Keratinocyte (primary cell): ENCODE measurements around the gene NTHL1. TPM values are rescaled to one million over a fixed set of nuclear protein-coding genes. Genes with fewer than 3 reads are reported as not detected.

Source experiments
- DNase-seq: peaks from one replicate; pipeline ENCODE4 v3.0.0-alpha.2; 2011; ENCODE audit warnings: low read depth, missing footprints, low spot score
- FAIRE-seq: peaks from 2 replicates; lab custom pipeline; 2011; peaks lifted over from hg19 to GRCh38; lab: Jason Lieb, UNC
- H2AFZ ChIP-seq: 2 replicates; pipeline ENCODE4 v1.6.0; 2012; ENCODE audit warnings: low read length, control low read depth, inconsistent platforms; ENCODE audit not compliant: control insufficient read depth
- H3K27ac ChIP-seq: 2 replicates; pipeline ENCODE4 v1.5.1; 2011; ENCODE audit warnings: low read length; ENCODE audit not compliant: control insufficient read depth, insufficient read depth
- H3K27me3 ChIP-seq: 3 replicates; pipeline ENCODE4 v1.6.0; 2011; ENCODE audit warnings: low read length; ENCODE audit not compliant: control insufficient read depth, insufficient read depth; ENCODE audit errors: extremely low read depth
- H3K36me3 ChIP-seq, 2 experiments: 2 replicates in 1 of 2; 3 replicates in 1 of 2; pipeline ENCODE4 v1.5.1; 2011; ENCODE audit warnings: low read length in 2 of 2, mild to moderate bottlenecking in 1 of 2; ENCODE audit not compliant: control insufficient read depth in 2 of 2, insufficient read depth in 2 of 2; ENCODE audit errors: extremely low read depth in 1 of 2
- H3K4me1 ChIP-seq: 3 replicates; pipeline ENCODE4 v1.5.1; 2011; ENCODE audit warnings: low read length; ENCODE audit not compliant: control insufficient read depth, insufficient read depth; ENCODE audit errors: extremely low read depth
- H3K4me2 ChIP-seq: 3 replicates; pipeline ENCODE4 v1.6.0; 2011; ENCODE audit warnings: low read depth, low read length; ENCODE audit not compliant: control insufficient read depth, insufficient read depth; ENCODE audit errors: extremely low read depth
- H3K4me3 ChIP-seq, 3 experiments: fragments of 200-600 bp in 1 of 3; sonication (generic) in 1 of 3; 2 replicates in 2 of 3; 3 replicates in 1 of 3; pipeline ENCODE4 v1.5.1; 2011 to 2016; ENCODE audit warnings: low read length in 3 of 3, mild to moderate bottlenecking in 3 of 3, control low read depth in 2 of 3, inconsistent platforms in 1 of 3, low read depth in 1 of 3, mixed read lengths in 1 of 3, mixed run types in 1 of 3, moderate library complexity in 1 of 3; ENCODE audit not compliant: control insufficient read depth in 2 of 3, insufficient read depth in 2 of 3; ENCODE audit errors: extremely low read depth in 1 of 3
- H3K79me2 ChIP-seq: 2 replicates; pipeline ENCODE4 v1.6.0; 2012; ENCODE audit warnings: low read length; ENCODE audit not compliant: control insufficient read depth, insufficient read depth
- H3K9ac ChIP-seq: 3 replicates; pipeline ENCODE4 v1.6.0; 2011; ENCODE audit warnings: low read length; ENCODE audit not compliant: control insufficient read depth, insufficient read depth; ENCODE audit errors: extremely low read depth
- H3K9me1 ChIP-seq: 3 replicates; pipeline ENCODE4 v1.6.0; 2011; ENCODE audit warnings: low read length; ENCODE audit not compliant: control insufficient read depth, insufficient read depth; ENCODE audit errors: extremely low read depth
- H3K9me3 ChIP-seq: 2 replicates; pipeline ENCODE4 v1.5.1; 2012; ENCODE audit warnings: low read depth, low read length; ENCODE audit not compliant: control insufficient read depth
- H4K20me1 ChIP-seq: 3 replicates; pipeline ENCODE4 v1.6.0; 2011; ENCODE audit warnings: low read length; ENCODE audit not compliant: control insufficient read depth, insufficient read depth; ENCODE audit errors: extremely low read depth
- CTCF ChIP-seq, 3 experiments: IDR thresholded peaks in 1 of 3; conservative IDR thresholded peaks in 1 of 3; optimal IDR thresholded peaks in 1 of 3; 2 replicates in 2 of 3; 3 replicates in 1 of 3; pipeline versions ENCODE3 to v1.5.1; 2011; ENCODE audit warnings: low read length in 3 of 3, mild to moderate bottlenecking in 3 of 3, moderate library complexity in 2 of 3, control low read depth in 1 of 3, inconsistent platforms in 1 of 3; ENCODE audit not compliant: insufficient read depth in 2 of 3; ENCODE audit errors: extremely low read depth in 1 of 3
- EZH2 ChIP-seq: IDR thresholded peaks from one replicate; pipeline ENCODE4 v1.6.1; 2012; ENCODE audit warnings: inconsistent platforms, mild to moderate bottlenecking, low read length, moderate library complexity
- dilution Hi-C: fragments of 300-500 bp; cut with MboI; formaldehyde crosslinking; loops from one replicate; pipeline ENCODE4 v1.7.0; 2020; ENCODE audit warnings: low sequenced_read_pairs; ENCODE audit not compliant: extremely low pct_ligation_motif_present
- polyA plus RNA-seq, 5 experiments: library from polyadenylated mRNA; depleted of rRNA in 3 of 5; stranded (reverse) in 3 of 5; stranded (forward) in 1 of 5; unstranded in 1 of 5; fragments of >200 nt; gene quantifications; 1 replicate in 1 of 5; 2 replicates in 3 of 5; 3 replicates in 1 of 5; pipeline versions ENCODE4 v1.2.1 to v1.2.3, GENCODE V29; 2011 to 2012; ENCODE audit warnings: missing spikeins in 2 of 5, low read depth in 1 of 5, low replicate concordance in 1 of 5

Gene NTHL1
- polyA plus RNA-seq, 1 donor (not counting 4 experiments of a cell fraction or from before 2014, with no cell fraction given): 8.5 TPM

DNA sequence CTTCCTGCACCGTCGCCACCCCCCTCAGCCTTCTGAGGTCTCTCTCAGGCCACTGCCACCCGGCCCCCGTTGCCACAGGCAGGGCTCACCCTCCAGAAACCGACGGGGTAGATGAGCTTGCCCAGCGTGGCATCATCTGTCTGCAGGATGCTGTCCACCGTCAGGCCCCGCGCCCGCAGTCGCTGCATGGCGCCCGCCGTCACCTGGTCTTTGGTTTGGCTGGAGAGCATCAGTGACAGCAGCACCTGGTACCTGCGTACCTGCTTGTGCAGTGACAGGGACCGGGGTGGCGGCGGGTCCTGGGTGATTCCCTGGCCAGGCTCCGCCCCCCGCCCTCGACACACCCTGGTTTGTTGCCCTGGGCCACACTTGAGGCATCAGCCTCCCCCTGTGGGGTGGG lies 3.1 kb downstream of the NTHL1 start:
- H3K4me2 ChIP-seq: no peak overlapping the region
- H3K4me1 ChIP-seq: peaks cover 12% of the 10 kb centered on the region
- dilution Hi-C loops: no loop called here
- H3K79me2 ChIP-seq: peaks cover 12% of the 10 kb centered on the region
- H3K9ac ChIP-seq: no peak overlapping the region
- H3K9me3 ChIP-seq: no peaks in the 10 kb centered on the region
- H3K36me3 ChIP-seq: no peaks in the 10 kb centered on the region
- H3K27ac ChIP-seq: no peak overlapping the region
- TF ChIP-seq CTCF (optimal IDR thresholded peaks at IDR 0.05 in 1 of 3, IDR thresholded peaks at IDR 0.05 in 1 of 3, conservative IDR thresholded peaks at IDR 0.05 in 1 of 3; ENCODE audit: extremely low read depth in 1 of 3, insufficient read depth in 2 of 3, low read length in 3 of 3): no peak
- TF ChIP-seq EZH2: no peak
- no peak for DNase-seq
- FAIRE-seq: no peak
- no peaks in the 10 kb centered on the region for H3K9me1 ChIP-seq
- no peaks in the 10 kb centered on the region for H4K20me1 ChIP-seq
- H3K27me3 ChIP-seq: no peaks in the 10 kb centered on the region
- H3K4me3 ChIP-seq: no peak overlapping the region
- H2AFZ ChIP-seq: no peak overlapping the region

DNA sequence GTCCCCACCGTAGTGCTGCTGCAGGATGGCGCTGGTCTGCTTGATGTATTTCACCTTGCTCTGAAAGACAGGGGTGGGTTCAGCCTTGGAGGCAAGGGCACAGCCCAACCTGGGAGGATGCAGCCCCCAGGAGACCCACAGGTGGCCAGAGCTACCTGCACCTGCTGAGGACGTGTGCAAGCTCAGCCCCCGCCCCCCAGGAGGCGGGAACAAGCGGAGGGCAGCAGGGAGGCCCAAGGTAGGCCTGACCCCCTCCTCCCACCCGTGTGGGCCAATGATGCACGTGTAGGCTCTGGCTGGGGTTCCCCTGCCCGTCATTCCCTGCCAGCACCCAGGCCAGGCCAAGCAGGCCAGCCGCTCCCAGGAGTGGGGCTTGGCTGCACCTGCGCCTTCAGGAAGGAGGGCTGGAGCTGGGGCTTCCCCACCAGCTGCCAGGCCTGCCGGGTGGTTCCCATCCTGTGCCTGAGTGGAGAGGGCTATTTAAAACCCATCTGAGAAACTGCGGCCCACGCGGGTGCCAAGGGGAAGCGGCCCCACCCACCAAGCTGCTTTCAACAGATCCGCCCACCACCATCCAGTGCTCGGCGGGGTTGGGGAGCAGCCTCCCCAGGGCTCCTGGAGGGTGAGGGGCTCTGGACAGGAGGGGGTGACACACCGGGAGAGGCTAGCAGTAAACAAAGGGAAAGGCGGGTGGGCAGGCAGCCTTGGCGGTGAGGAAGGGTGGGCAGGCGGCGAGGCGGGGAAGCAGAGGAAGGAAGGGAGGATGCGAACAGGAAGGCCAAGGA lies 3.8 kb downstream of the NTHL1 start:
- Histone ChIP-seq H3K27ac (no peak overlapping the region), H3K36me3 (no peaks in the 10 kb centered on the region), H2AFZ (no peak overlapping the region), H3K27me3 (no peaks in the 10 kb centered on the region), H3K9me3 (no peaks in the 10 kb centered on the region), H3K4me2 (no peak overlapping the region), H3K9me1 (no peaks in the 10 kb centered on the region), H3K4me3 (no peak overlapping the region), H3K9ac (no peak overlapping the region), H4K20me1 (no peaks in the 10 kb centered on the region), H3K4me1 (peaks cover 10% of the 10 kb centered on the region), H3K79me2 (peaks cover 8% of the 10 kb centered on the region)
- dilution Hi-C loops: no loop called here
- TF ChIP-seq EZH2: no peak
- no peak for TF ChIP-seq CTCF (optimal IDR thresholded peaks at IDR 0.05 in 1 of 3, IDR thresholded peaks at IDR 0.05 in 1 of 3, conservative IDR thresholded peaks at IDR 0.05 in 1 of 3; ENCODE audit: extremely low read depth in 1 of 3, insufficient read depth in 2 of 3, low read length in 3 of 3)
- no peak for DNase-seq
- no peak for FAIRE-seq
